Gastrocnemius medialis (tissue), 4 donors: ENCODE measurements around the gene DNAJC8.

Experiments used
- CTCF ChIP-seq, 5 experiments: fragments of 450-650 bp in 3 of 5; fragments of 200-600 bp in 2 of 5; sonication (generic) in 2 of 5; IDR thresholded peaks in 4 of 5; conservative IDR thresholded peaks in 1 of 5; 1 replicate in 4 of 5; 2 replicates in 1 of 5; pipeline ENCODE4 v1.5.1; 2016 to 2019; ENCODE audit warnings: antibody characterized with exemption in 5 of 5, mild to moderate bottlenecking in 3 of 5, moderate library complexity in 3 of 5
- POLR2A ChIP-seq, 2 donors: fragments of 450-650 bp; IDR thresholded peaks; one replicate each; pipeline ENCODE4 v1.6.1; 2017; ENCODE audit warnings: antibody characterized with exemption in 2 of 2, mild to moderate bottlenecking in 2 of 2, moderate library complexity in 2 of 2

- TF ChIP-seq POLR2A (IDR thresholded peaks at IDR 0.05): peak; percentile 34 to 69
- TF ChIP-seq CTCF (IDR thresholded peaks at IDR 0.05 in 4 of 5, conservative IDR thresholded peaks at IDR 0.05 in 1 of 5): no peak
These were observed 11.0 kb upstream of the DNAJC8 start for GRCh38 chr1:28243685-28244311.
